ENCODE data around the gene IL17F.

- TF ChIP-seq CTCF (IDR thresholded peaks at IDR 0.05): no peak
- TF ChIP-seq POLR2A (IDR thresholded peaks at IDR 0.05): no peak
Observed at GRCh38 chr6:52213127-52213526, 31.2 kb downstream of the IL17F start.

All from esophagus squamous epithelium (tissue), 4 donors.